Muscle layer of colon (tissue), 2 donors: ENCODE data around the gene VGF.
"Not testable (repeated sequence)": the region's sequence is repeated elsewhere in the genome, so short reads cannot be mapped to it uniquely, and the experiment has no call there.

Source experiments
- H3K27ac ChIP-seq: one replicate; pipeline ENCODE4 v1.7.0; 2013; ENCODE audit warnings: low read depth, mild to moderate bottlenecking, low read length, moderate library complexity
- H3K27me3 ChIP-seq, 2 donors: one replicate each; pipeline ENCODE4 v1.7.0; 2013; ENCODE audit warnings: low read length in 2 of 2, mild to moderate bottlenecking in 2 of 2; ENCODE audit not compliant: insufficient read depth in 2 of 2, control insufficient read depth in 1 of 2
- H3K36me3 ChIP-seq: one replicate; pipeline ENCODE4 v1.7.0; 2013; ENCODE audit warnings: mild to moderate bottlenecking, low read length; ENCODE audit not compliant: insufficient read depth
- H3K4me1 ChIP-seq: one replicate; pipeline ENCODE4 v1.7.0; 2013; ENCODE audit warnings: mild to moderate bottlenecking, low read length; ENCODE audit not compliant: insufficient read depth
- H3K4me3 ChIP-seq, 2 donors: one replicate each; pipeline ENCODE4 v1.7.0; 2013; ENCODE audit warnings: low read length in 2 of 2, low read depth in 1 of 2, mild to moderate bottlenecking in 1 of 2, moderate library complexity in 1 of 2
- H3K9ac ChIP-seq: one replicate; pipeline ENCODE4 v1.7.0; 2013; ENCODE audit warnings: low read length
- H3K9me3 ChIP-seq: one replicate; pipeline ENCODE4 v1.7.0; 2013; ENCODE audit warnings: mild to moderate bottlenecking, low read length
- donor health status: abdominal sarcoma.
- donor health status: Adenocarcinoma of cecum.

VGF gene

GRCh38 chr7:101165075-101165957 lies at the start of gene VGF:
VGF (minus strand) TSS chr7:101165569; CDS start chr7:101164843, 726 bp downstream.
- peaks cover 11% of the 10 kb centered on the region for H3K4me1 ChIP-seq
- no peak within 1 kb of the TSS for H3K9ac ChIP-seq
- no peak within 1 kb of the TSS for H3K27ac ChIP-seq
- H3K4me3 ChIP-seq, result no peak within 1 kb of the TSS
- peaks cover 57 to 86% of the 10 kb centered on the region in 2 donors for H3K27me3 ChIP-seq
- H3K36me3 ChIP-seq, result peaks cover 4% of the 10 kb centered on the region
- H3K9me3 ChIP-seq, result no peaks in the 10 kb centered on the region

- peaks cover 14% of the 10 kb centered on the region for H3K4me1 ChIP-seq
- H3K36me3 ChIP-seq, result peaks cover 44% of the 10 kb centered on the region
- no peaks in the 10 kb centered on the region for H3K27me3 ChIP-seq
- no peak overlapping the region for H3K4me3 ChIP-seq
- no peak overlapping the region for H3K27ac ChIP-seq
- H3K9me3 ChIP-seq, result no peaks in the 10 kb centered on the region
- H3K9ac ChIP-seq, result no peak overlapping the region
Measured at GRCh38 chr7:101212014-101212413, 46.6 kb upstream of the VGF start.

DNA sequence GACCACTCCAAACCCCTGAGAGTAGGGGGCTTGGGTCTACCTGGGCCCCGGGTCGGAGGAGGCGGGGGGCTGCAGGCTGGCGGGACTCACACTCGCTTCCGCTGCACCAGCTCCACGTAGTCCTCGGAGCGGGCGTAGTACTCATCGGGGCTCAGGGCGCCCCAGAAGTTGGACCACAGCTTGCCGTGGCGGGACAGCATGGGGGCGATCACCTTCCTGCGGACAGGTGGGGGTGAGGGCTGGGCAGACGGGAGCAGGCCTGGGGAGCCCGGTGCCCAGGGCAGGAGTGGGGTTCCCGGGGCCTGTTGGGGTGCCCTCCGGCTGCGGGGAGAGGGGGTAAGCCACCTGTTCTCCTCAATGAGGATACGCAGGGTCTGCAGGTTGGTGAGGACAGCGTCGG lies 46.1 kb upstream of the VGF start:
- Histone ChIP-seq H3K27ac (no peak overlapping the region), H3K9ac (no peak overlapping the region), H3K9me3 (no peaks in the 10 kb centered on the region), H3K4me1 (peaks cover 11% of the 10 kb centered on the region), H3K27me3 (no peaks in the 10 kb centered on the region), H3K4me3 (no peak overlapping the region), H3K36me3 (peaks cover 44% of the 10 kb centered on the region)

GRCh38 chr7:101210143-101210542 lies 44.8 kb upstream of the VGF start:
- Histone ChIP-seq H3K4me1 (peaks cover 4% of the 10 kb centered on the region), H3K9ac (no peak overlapping the region), H3K27ac (no peak overlapping the region), H3K27me3 (no peaks in the 10 kb centered on the region), H3K9me3 (no peaks in the 10 kb centered on the region), H3K36me3 (peaks cover 39% of the 10 kb centered on the region), H3K4me3 (no peak overlapping the region)

DNA sequence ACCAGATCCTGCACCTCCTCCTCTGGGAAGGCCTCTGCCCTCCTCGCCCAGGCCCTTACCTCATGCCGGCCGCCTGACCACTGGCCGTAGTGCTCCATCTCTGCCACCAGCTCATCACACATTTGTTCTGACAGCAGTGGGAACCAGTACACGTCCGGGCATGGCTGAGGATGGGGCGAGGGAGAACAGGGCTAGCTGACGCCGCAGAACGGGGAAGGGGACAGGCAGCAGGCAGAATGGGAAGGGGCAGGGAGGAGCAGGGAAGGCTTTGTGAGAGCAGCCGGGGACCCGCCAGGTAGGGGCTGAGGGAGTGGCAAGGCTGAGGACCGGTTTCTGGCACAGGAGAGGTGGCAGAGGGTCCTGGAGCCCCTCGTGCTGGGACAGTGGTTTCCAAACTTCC lies 43.4 kb upstream of the VGF start:
- Histone ChIP-seq H3K27ac (no peak overlapping the region), H3K27me3 (no peaks in the 10 kb centered on the region), H3K9me3 (no peaks in the 10 kb centered on the region), H3K9ac (no peak overlapping the region), H3K4me1 (no peaks in the 10 kb centered on the region), H3K36me3 (peaks cover 34% of the 10 kb centered on the region), H3K4me3 (no peak overlapping the region)

GRCh38 chr7:101207459-101207858 lies 42.1 kb upstream of the VGF start:
- no peaks in the 10 kb centered on the region for H3K4me1 ChIP-seq
- H3K27ac ChIP-seq, result no peak overlapping the region
- H3K36me3 ChIP-seq, result peaks cover 31% of the 10 kb centered on the region
- no peak overlapping the region for H3K4me3 ChIP-seq
- no peaks in the 10 kb centered on the region for H3K9me3 ChIP-seq
- peaks cover 0 to 9% of the 10 kb centered on the region in 2 donors for H3K27me3 ChIP-seq
- H3K9ac ChIP-seq, result no peak overlapping the region

GRCh38 chr7:101206665-101207042 lies 41.3 kb upstream of the VGF start:
- Histone ChIP-seq H3K36me3 (peaks cover 23% of the 10 kb centered on the region), H3K4me3 (no peak overlapping the region), H3K9me3 (no peaks in the 10 kb centered on the region), H3K4me1 (no peaks in the 10 kb centered on the region), H3K27me3 (peaks cover 0 to 17% of the 10 kb centered on the region in 2 donors), H3K27ac (no peak overlapping the region), H3K9ac (no peak overlapping the region)

GRCh38 chr7:101205901-101206664 lies 40.7 kb upstream of the VGF start:
- no peaks in the 10 kb centered on the region for H3K4me1 ChIP-seq
- H3K27ac ChIP-seq, result no peak overlapping the region
- no peaks in the 10 kb centered on the region for H3K9me3 ChIP-seq
- peaks cover 18% of the 10 kb centered on the region for H3K36me3 ChIP-seq
- H3K4me3 ChIP-seq, result no peak overlapping the region
- no peak overlapping the region for H3K9ac ChIP-seq
- peaks cover 0 to 23% of the 10 kb centered on the region in 2 donors for H3K27me3 ChIP-seq

- not testable (repeated sequence) for H3K27ac ChIP-seq, H3K9me3 ChIP-seq, H3K36me3 ChIP-seq, H3K4me3 ChIP-seq, H3K9ac ChIP-seq, H3K4me1 ChIP-seq
- H3K27me3 ChIP-seq, result peaks cover 10 to 37% of the 10 kb centered on the region in 2 donors
Measured at GRCh38 chr7:101203740-101204738, 38.7 kb upstream of the VGF start.

- Histone ChIP-seq H3K9ac (no peak overlapping the region), H3K27me3 (peaks cover 10 to 37% of the 10 kb centered on the region in 2 donors), H3K4me3 (no peak overlapping the region), H3K4me1 (no peaks in the 10 kb centered on the region), H3K36me3 (no peaks in the 10 kb centered on the region), H3K9me3 (no peaks in the 10 kb centered on the region), H3K27ac (no peak overlapping the region)
Measured at GRCh38 chr7:101202603-101202918, 37.2 kb upstream of the VGF start.
